Endothelial cell of hepatic sinusoid (primary cell): ENCODE results near the gene NRGN.

Experiments
- in situ Hi-C: cut with HindIII; loops from 2 replicates; pipeline ENCODE4 v1.10.0; 2017; ENCODE audit warnings: low sequenced_read_pairs

NRGN gene

GRCh38 chr11:124779568-124779967, 39.8 kb downstream of the NRGN start:
- in situ Hi-C loops, result no loop called here

GRCh38 chr11:124783002-124783401, 43.3 kb downstream of the NRGN start:
- in situ Hi-C loops, result no loop called here

- in situ Hi-C loops, result no loop called here
Observed at GRCh38 chr11:124784051-124784450, 44.3 kb downstream of the NRGN start.

- in situ Hi-C loops, result loop anchor here (5.0 kb wide), 1 partner anchor 71 kb away; no protein-coding TSS in a partner anchor
Observed at GRCh38 chr11:124788521-124788920, 48.8 kb downstream of the NRGN start.

- in situ Hi-C loops, result no loop called here
Observed at GRCh38 chr11:124791626-124792341, 52.0 kb downstream of the NRGN start.

GRCh38 chr11:124793466-124794278, 53.9 kb downstream of the NRGN start:
- in situ Hi-C loops, result no loop called here

GRCh38 chr11:124796312-124796711, 56.6 kb downstream of the NRGN start:
- in situ Hi-C loops, result loop anchor here (5.0 kb wide), 1 partner anchor 134 kb away; no protein-coding TSS in a partner anchor
